Nephron (organoid): ENCODE results near the gene NSUN6.

Experiments used
- H3K27ac Mint-ChIP-seq, 3 experiments: 2 replicates each; pipeline ENCODE4 v1.8.0; 2020; ENCODE audit warnings: mixed read lengths in 3 of 3, mild to moderate bottlenecking in 2 of 3, moderate library complexity in 1 of 3
- H3K27me3 Mint-ChIP-seq: 2 replicates; pipeline ENCODE4 v1.8.0; 2021; ENCODE audit warnings: low read depth, mild to moderate bottlenecking, moderate library complexity, mixed read lengths
- H3K36me3 Mint-ChIP-seq: 2 replicates; pipeline ENCODE4 v1.8.0; 2020; ENCODE audit warnings: low read depth, mixed read lengths
- H3K4me1 Mint-ChIP-seq: 2 replicates; pipeline ENCODE4 v1.8.0; 2020; ENCODE audit warnings: mixed read lengths
- H3K4me3 Mint-ChIP-seq, 3 experiments: 2 replicates each; pipeline ENCODE4 v1.8.0; 2020; ENCODE audit warnings: mild to moderate bottlenecking in 3 of 3, mixed read lengths in 3 of 3, moderate library complexity in 2 of 3
- H3K9me3 Mint-ChIP-seq: 2 replicates; pipeline ENCODE4 v1.8.0; 2020; ENCODE audit warnings: mixed read lengths
- CTCF ChIP-seq, 3 experiments: fragments of 200-600 bp; sonication (generic); IDR thresholded peaks; one replicate each; pipeline ENCODE4 v1.5.0; 2021; ENCODE audit warnings: antibody characterized with exemption in 3 of 3; ENCODE audit not compliant: unreplicated experiment in 3 of 3

The NSUN6 gene

GRCh38 chr10:18651324-18652007, at the start of gene NSUN6:
NSUN6 (minus strand) TSS chr10:18651587; CDS start chr10:18651203, 384 bp downstream.
- Mint-ChIP-seq H3K9me3 (no peaks in the 10 kb centered on the region), H3K4me3 (peak within 1 kb of the TSS; percentile 94 to 100 (median 96)), H3K27ac (peak within 1 kb of the TSS; percentile 86 to 96 (median 87)), H3K4me1 (peaks cover 32% of the 10 kb centered on the region), H3K36me3 (no peaks in the 10 kb centered on the region), H3K27me3 (no peaks in the 10 kb centered on the region)
- no peak for TF ChIP-seq CTCF (IDR thresholded peaks at IDR 0.05; ENCODE audit: unreplicated experiment in 3 of 3)

- TF ChIP-seq CTCF (IDR thresholded peaks at IDR 0.05; ENCODE audit: unreplicated experiment in 3 of 3), result no peak
- no peaks in the 10 kb centered on the region for H3K27me3 Mint-ChIP-seq
- H3K4me3 Mint-ChIP-seq, result no peak overlapping the region
- H3K27ac Mint-ChIP-seq, result no peak overlapping the region
- H3K4me1 Mint-ChIP-seq, result peaks cover 6% of the 10 kb centered on the region
- H3K9me3 Mint-ChIP-seq, result peaks cover 12% of the 10 kb centered on the region
- no peaks in the 10 kb centered on the region for H3K36me3 Mint-ChIP-seq
Observed at GRCh38 chr10:18699849-18700840, 48.8 kb upstream of the NSUN6 start.

- H3K27ac Mint-ChIP-seq, result no peak overlapping the region
- TF ChIP-seq CTCF (IDR thresholded peaks at IDR 0.05; ENCODE audit: unreplicated experiment in 3 of 3), result no peak
- no peak overlapping the region for H3K4me3 Mint-ChIP-seq
- no peaks in the 10 kb centered on the region for H3K27me3 Mint-ChIP-seq
- no peaks in the 10 kb centered on the region for H3K36me3 Mint-ChIP-seq
- H3K4me1 Mint-ChIP-seq, result no peaks in the 10 kb centered on the region
- H3K9me3 Mint-ChIP-seq, result no peaks in the 10 kb centered on the region
Observed at GRCh38 chr10:18690541-18690940, 39.2 kb upstream of the NSUN6 start.

GRCh38 chr10:18689498-18689897, 38.1 kb upstream of the NSUN6 start:
- Mint-ChIP-seq H3K4me1 (no peaks in the 10 kb centered on the region), H3K9me3 (no peaks in the 10 kb centered on the region)
- TF ChIP-seq CTCF (IDR thresholded peaks at IDR 0.05; ENCODE audit: unreplicated experiment in 3 of 3), result peak; percentile 50 to 63 (median 53)

GRCh38 chr10:18687706-18688105, 36.3 kb upstream of the NSUN6 start:
- Mint-ChIP-seq H3K4me1 (no peaks in the 10 kb centered on the region), H3K4me3 (no peak overlapping the region), H3K27ac (no peak overlapping the region), H3K27me3 (no peaks in the 10 kb centered on the region), H3K36me3 (peaks cover 8% of the 10 kb centered on the region), H3K9me3 (no peaks in the 10 kb centered on the region)
- no peak for TF ChIP-seq CTCF (IDR thresholded peaks at IDR 0.05; ENCODE audit: unreplicated experiment in 3 of 3)

More at GRCh38 chr10:18689498-18689897, 38.1 kb upstream of the NSUN6 start:
- H3K27ac Mint-ChIP-seq, result peak overlapping the region in 1 of 3 experiments; percentile 1
- no peaks in the 10 kb centered on the region for H3K36me3 Mint-ChIP-seq
- H3K27me3 Mint-ChIP-seq, result no peaks in the 10 kb centered on the region
- H3K4me3 Mint-ChIP-seq, result no peak overlapping the region
